ENCODE measurements around the gene SERTAD4. TPM values are rescaled to one million over a fixed set of nuclear protein-coding genes. Genes with fewer than 3 reads are reported as not detected.

SERTAD4 gene
- total and polyA plus RNA-seq, 10 of the 15 experiments (the other 5 are each of a cell fraction or from before 2014, with no cell fraction given), result not detected

DNA sequence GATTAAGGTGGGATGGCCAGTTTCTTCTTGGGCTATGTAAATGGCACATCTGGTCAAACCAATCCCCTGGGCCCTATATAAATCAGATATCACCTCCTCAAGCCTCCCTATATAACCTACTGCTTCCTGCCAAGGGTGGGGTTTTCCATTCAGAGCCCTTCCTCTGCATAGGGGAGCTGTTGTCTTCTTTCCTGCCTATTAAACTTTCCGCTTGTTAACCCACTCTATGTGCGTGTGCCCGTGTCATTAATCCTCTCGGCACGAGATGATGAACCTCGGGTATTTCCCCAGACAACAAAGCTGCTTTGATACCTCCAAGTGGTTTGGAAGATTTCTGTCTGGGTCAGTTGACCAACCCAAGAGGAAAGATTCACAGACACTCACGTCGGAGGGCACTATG is 19.3 kb upstream of the SERTAD4 start (continued):
- TF ChIP-seq, protein P1, sequence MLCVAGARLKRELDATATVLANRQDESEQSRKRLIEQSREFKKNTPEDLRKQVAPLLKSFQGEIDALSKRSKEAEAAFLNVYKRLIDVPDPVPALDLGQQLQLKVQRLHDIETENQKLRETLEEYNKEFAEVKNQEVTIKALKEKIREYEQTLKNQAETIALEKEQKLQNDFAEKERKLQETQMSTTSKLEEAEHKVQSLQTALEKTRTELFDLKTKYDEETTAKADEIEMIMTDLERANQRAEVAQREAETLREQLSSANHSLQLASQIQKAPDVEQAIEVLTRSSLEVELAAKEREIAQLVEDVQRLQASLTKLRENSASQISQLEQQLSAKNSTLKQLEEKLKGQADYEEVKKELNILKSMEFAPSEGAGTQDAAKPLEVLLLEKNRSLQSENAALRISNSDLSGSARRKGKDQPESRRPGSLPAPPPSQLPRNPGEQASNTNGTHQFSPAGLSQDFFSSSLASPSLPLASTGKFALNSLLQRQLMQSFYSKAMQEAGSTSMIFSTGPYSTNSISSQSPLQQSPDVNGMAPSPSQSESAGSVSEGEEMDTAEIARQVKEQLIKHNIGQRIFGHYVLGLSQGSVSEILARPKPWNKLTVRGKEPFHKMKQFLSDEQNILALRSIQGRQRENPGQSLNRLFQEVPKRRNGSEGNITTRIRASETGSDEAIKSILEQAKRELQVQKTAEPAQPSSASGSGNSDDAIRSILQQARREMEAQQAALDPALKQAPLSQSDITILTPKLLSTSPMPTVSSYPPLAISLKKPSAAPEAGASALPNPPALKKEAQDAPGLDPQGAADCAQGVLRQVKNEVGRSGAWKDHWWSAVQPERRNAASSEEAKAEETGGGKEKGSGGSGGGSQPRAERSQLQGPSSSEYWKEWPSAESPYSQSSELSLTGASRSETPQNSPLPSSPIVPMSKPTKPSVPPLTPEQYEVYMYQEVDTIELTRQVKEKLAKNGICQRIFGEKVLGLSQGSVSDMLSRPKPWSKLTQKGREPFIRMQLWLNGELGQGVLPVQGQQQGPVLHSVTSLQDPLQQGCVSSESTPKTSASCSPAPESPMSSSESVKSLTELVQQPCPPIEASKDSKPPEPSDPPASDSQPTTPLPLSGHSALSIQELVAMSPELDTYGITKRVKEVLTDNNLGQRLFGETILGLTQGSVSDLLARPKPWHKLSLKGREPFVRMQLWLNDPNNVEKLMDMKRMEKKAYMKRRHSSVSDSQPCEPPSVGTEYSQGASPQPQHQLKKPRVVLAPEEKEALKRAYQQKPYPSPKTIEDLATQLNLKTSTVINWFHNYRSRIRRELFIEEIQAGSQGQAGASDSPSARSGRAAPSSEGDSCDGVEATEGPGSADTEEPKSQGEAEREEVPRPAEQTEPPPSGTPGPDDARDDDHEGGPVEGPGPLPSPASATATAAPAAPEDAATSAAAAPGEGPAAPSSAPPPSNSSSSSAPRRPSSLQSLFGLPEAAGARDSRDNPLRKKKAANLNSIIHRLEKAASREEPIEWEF (IDR thresholded peaks at IDR 0.05; ENCODE audit: insufficient replicate concordance, low read depth, low read length), result no peak
- TF ChIP-seq, protein P2, sequence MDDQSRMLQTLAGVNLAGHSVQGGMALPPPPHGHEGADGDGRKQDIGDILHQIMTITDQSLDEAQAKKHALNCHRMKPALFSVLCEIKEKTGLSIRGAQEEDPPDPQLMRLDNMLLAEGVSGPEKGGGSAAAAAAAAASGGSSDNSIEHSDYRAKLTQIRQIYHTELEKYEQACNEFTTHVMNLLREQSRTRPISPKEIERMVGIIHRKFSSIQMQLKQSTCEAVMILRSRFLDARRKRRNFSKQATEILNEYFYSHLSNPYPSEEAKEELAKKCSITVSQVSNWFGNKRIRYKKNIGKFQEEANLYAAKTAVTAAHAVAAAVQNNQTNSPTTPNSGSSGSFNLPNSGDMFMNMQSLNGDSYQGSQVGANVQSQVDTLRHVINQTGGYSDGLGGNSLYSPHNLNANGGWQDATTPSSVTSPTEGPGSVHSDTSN (IDR thresholded peaks at IDR 0.05; ENCODE audit: insufficient replicate concordance, low read depth, low read length), result no peak
- peak; percentile 73; the same call in 1 of the 2 replicates for TF ChIP-seq BCL11A (IDR thresholded peaks at IDR 0.05; ENCODE audit: low read depth, low read length)
- TF ChIP-seq SREBF1 (IDR thresholded peaks at IDR 0.05; ENCODE audit: low read length), result no peak
- TF ChIP-seq BRCA1 (IDR thresholded peaks at IDR 0.05; ENCODE audit: low read depth, low read length), result no peak
- no peak for TF ChIP-seq SP1 (IDR thresholded peaks at IDR 0.05; ENCODE audit: low read depth, low read length)
- peak in 1 of 2 experiments; percentile 55; a peak in 1 of 4 replicates for TF ChIP-seq EP300 (IDR thresholded peaks at IDR 0.05; ENCODE audit: borderline replicate concordance in 1 of 2, control insufficient read depth in 1 of 2, low read depth in 2 of 2, low read length in 2 of 2)
- peak; percentile 23 for TF ChIP-seq MEF2B (IDR thresholded peaks at IDR 0.05; ENCODE audit: partially characterized antibody, poor library complexity, severe bottlenecking)
- TF ChIP-seq, protein P3, sequence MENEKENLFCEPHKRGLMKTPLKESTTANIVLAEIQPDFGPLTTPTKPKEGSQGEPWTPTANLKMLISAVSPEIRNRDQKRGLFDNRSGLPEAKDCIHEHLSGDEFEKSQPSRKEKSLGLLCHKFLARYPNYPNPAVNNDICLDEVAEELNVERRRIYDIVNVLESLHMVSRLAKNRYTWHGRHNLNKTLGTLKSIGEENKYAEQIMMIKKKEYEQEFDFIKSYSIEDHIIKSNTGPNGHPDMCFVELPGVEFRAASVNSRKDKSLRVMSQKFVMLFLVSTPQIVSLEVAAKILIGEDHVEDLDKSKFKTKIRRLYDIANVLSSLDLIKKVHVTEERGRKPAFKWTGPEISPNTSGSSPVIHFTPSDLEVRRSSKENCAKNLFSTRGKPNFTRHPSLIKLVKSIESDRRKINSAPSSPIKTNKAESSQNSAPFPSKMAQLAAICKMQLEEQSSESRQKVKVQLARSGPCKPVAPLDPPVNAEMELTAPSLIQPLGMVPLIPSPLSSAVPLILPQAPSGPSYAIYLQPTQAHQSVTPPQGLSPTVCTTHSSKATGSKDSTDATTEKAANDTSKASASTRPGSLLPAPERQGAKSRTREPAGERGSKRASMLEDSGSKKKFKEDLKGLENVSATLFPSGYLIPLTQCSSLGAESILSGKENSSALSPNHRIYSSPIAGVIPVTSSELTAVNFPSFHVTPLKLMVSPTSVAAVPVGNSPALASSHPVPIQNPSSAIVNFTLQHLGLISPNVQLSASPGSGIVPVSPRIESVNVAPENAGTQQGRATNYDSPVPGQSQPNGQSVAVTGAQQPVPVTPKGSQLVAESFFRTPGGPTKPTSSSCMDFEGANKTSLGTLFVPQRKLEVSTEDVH (IDR thresholded peaks at IDR 0.05; ENCODE audit: low read depth, partially characterized antibody), result no peak
- no peak for TF ChIP-seq MEF2A (IDR thresholded peaks at IDR 0.05; ENCODE audit: insufficient read depth, low read depth, low read length)
- TF ChIP-seq, protein P4, sequence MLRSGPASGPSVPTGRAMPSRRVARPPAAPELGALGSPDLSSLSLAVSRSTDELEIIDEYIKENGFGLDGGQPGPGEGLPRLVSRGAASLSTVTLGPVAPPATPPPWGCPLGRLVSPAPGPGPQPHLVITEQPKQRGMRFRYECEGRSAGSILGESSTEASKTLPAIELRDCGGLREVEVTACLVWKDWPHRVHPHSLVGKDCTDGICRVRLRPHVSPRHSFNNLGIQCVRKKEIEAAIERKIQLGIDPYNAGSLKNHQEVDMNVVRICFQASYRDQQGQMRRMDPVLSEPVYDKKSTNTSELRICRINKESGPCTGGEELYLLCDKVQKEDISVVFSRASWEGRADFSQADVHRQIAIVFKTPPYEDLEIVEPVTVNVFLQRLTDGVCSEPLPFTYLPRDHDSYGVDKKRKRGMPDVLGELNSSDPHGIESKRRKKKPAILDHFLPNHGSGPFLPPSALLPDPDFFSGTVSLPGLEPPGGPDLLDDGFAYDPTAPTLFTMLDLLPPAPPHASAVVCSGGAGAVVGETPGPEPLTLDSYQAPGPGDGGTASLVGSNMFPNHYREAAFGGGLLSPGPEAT (IDR thresholded peaks at IDR 0.05; ENCODE audit: low read depth), result 0 out of 2 replicates have a peak, but pooled peaks have one; percentile 23
- no peak for TF ChIP-seq RCOR1 (conservative IDR thresholded peaks at IDR 0.05; ENCODE audit: low read depth, low read length)
- peak; percentile 69 to 82 for TF ChIP-seq BHLHE40 (IDR thresholded peaks at IDR 0.05; ENCODE audit: borderline replicate concordance in 1 of 2, low read depth in 2 of 2, low read length in 1 of 2)
- TF ChIP-seq NRF1 (conservative IDR thresholded peaks at IDR 0.05; ENCODE audit: low read depth, low read length), result no peak
- no peak for TF ChIP-seq TCF12 (IDR thresholded peaks at IDR 0.05; ENCODE audit: low read depth, low read length)
- TF ChIP-seq, protein P5, sequence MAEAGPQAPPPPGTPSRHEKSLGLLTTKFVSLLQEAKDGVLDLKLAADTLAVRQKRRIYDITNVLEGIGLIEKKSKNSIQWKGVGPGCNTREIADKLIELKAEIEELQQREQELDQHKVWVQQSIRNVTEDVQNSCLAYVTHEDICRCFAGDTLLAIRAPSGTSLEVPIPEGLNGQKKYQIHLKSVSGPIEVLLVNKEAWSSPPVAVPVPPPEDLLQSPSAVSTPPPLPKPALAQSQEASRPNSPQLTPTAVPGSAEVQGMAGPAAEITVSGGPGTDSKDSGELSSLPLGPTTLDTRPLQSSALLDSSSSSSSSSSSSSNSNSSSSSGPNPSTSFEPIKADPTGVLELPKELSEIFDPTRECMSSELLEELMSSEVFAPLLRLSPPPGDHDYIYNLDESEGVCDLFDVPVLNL (IDR thresholded peaks at IDR 0.05; ENCODE audit: low read depth, low read length), result no peak
- TF ChIP-seq SMAD1 (IDR thresholded peaks at IDR 0.05; ENCODE audit: low read depth, partially characterized antibody), result no peak
